K562 (cell line): ENCODE measurements around the gene TMEM120B. TPM values are rescaled to one million over a fixed set of nuclear protein-coding genes. Genes with fewer than 3 reads are reported as not detected.
A peak's percentile ranks its signal among the peaks of the same experiment; 100 is the strongest.

Experiments
- ARID3A ChIP-seq: IDR thresholded peaks from 2 replicates; pipeline ENCODE4 v1.6.1; 2012; ENCODE audit warnings: low read depth, low read length, improper control_type of control experiment, borderline replicate concordance
- ATF6 ChIP-seq: sonication (generic); formaldehyde crosslinking; IDR thresholded peaks from 2 replicates; pipeline ENCODE4 v1.4.0; 2020; ENCODE audit warnings: mild to moderate bottlenecking, missing genetic modification reagents
- ETV1 ChIP-seq: fragments of 450-650 bp; conservative IDR thresholded peaks from 2 replicates; pipeline ENCODE4 v1.6.1; 2016; ENCODE audit warnings: missing genetic modification characterization, control low read depth, low read depth, missing compliant biosample characterization
- ETV5 ChIP-seq: sonication (generic); formaldehyde crosslinking; IDR thresholded peaks from 2 replicates; pipeline ENCODE4 v1.4.0; 2020; ENCODE audit warnings: low read depth, mild to moderate bottlenecking, missing genetic modification reagents
- HNRNPH1 ChIP-seq: fragments of 200-400 bp; formaldehyde crosslinking; optimal IDR thresholded peaks from 2 replicates; pipeline ENCODE3; 2017; ENCODE audit warnings: low read depth, mild to moderate bottlenecking, low read length, moderate library complexity
- ID3 ChIP-seq, 2 experiments: fragments of 250-450 bp in 1 of 2; fragments of 450-650 bp in 1 of 2; sonication (Bioruptor Pico) in 1 of 2; IDR thresholded peaks; 2 replicates each; pipeline versions ENCODE4 v1.6.1 to v1.8.0; 2016 to 2021; ENCODE audit warnings: mild to moderate bottlenecking in 2 of 2, moderate library complexity in 2 of 2, missing compliant biosample characterization in 1 of 2, missing genetic modification characterization in 1 of 2
- JUN ChIP-seq, 2 experiments: sonication (generic) in 1 of 2; formaldehyde crosslinking in 1 of 2; IDR thresholded peaks; 2 replicates each; pipeline versions ENCODE4 v1.6.1 to v1.8.0; 2012 to 2022; ENCODE audit warnings: borderline replicate concordance in 2 of 2, mild to moderate bottlenecking in 2 of 2, improper control_type of control experiment in 1 of 2, low read depth in 1 of 2, low read length in 1 of 2, missing genetic modification reagents in 1 of 2
- KAT2B ChIP-seq: IDR thresholded peaks from one replicate; pipeline ENCODE4 v1.6.1; 2012; ENCODE audit warnings: low read depth, mild to moderate bottlenecking, control low read depth, inconsistent platforms, low read length, moderate library complexity
- L3MBTL2 ChIP-seq: fragments of 450-650 bp; IDR thresholded peaks from 2 replicates; pipeline ENCODE4 v1.6.1; 2016; ENCODE audit warnings: mild to moderate bottlenecking, moderate library complexity
- MTA3 ChIP-seq: fragments of 450-650 bp; formaldehyde crosslinking; IDR thresholded peaks from 2 replicates; pipeline ENCODE4 v1.6.1; 2017; ENCODE audit warnings: mild to moderate bottlenecking, borderline replicate concordance
- NCOA1 ChIP-seq: fragments of 450-650 bp; IDR thresholded peaks from 2 replicates; pipeline ENCODE4 v1.6.1; 2016; ENCODE audit warnings: low read depth
- NRF1 ChIP-seq, 2 experiments: fragments of 450-650 bp; IDR thresholded peaks in 1 of 2; conservative IDR thresholded peaks in 1 of 2; 2 replicates each; pipeline ENCODE4 v1.6.1; 2014; ENCODE audit warnings: mild to moderate bottlenecking in 2 of 2
- VEZF1 ChIP-seq: fragments of 200-800 bp; sonication (Bioruptor generic); IDR thresholded peaks from 2 replicates; pipeline ENCODE4 v1.6.1; 2017; ENCODE audit warnings: missing genetic modification characterization, missing compliant biosample characterization
- ZBTB49 ChIP-seq: sonication (generic); formaldehyde crosslinking; IDR thresholded peaks from 2 replicates; pipeline ENCODE4 v1.8.0; 2022; ENCODE audit warnings: missing genetic modification reagents, mild to moderate bottlenecking, borderline replicate concordance
- ZC3H8 ChIP-seq: fragments of 450-650 bp; IDR thresholded peaks from 2 replicates; pipeline ENCODE4 v1.6.1; 2017
- ZNF124 ChIP-seq: sonication (generic); formaldehyde crosslinking; IDR thresholded peaks from 2 replicates; pipeline ENCODE4 v1.8.1; 2022; ENCODE audit warnings: missing genetic modification reagents
- ZNF133 ChIP-seq: fragments of 250-450 bp; sonication (Bioruptor Pico); IDR thresholded peaks from 2 replicates; pipeline ENCODE4 v1.4.0; 2020; ENCODE audit warnings: mild to moderate bottlenecking
- ZNF212 ChIP-seq: fragments of 450-650 bp; formaldehyde crosslinking; IDR thresholded peaks from 2 replicates; pipeline ENCODE4 v1.4.0; 2020; ENCODE audit warnings: mild to moderate bottlenecking
- polyA plus RNA-seq, 8 experiments: library from polyadenylated mRNA; depleted of rRNA in 4 of 8; stranded (reverse) in 5 of 8; unstranded in 3 of 8; fragments of >200 nt; fragmentation: Nextera tagmentation in 2 of 8; fragmentation: Illumina TruSeq in 1 of 8; extraction: Ambion mirVana in 2 of 8; extraction: Trizol in 1 of 8; gene quantifications; 2 replicates each; pipeline versions ENCODE4 v1.2.1 to v1.2.3, GENCODE V29; 2011 to 2014; ENCODE audit warnings: inconsistent platforms in 1 of 8, missing spikeins in 1 of 8
- total RNA-seq, 7 experiments: library from RNA; depleted of rRNA in 6 of 7; stranded (reverse); fragments of >200 nt in 6 of 7; fragmentation: Illumina TruSeq in 2 of 7; extraction: Trizol in 2 of 7; gene quantifications; 2 replicates each; pipeline versions ENCODE4 v1.2.1 to v1.2.3, GENCODE V29; 2011 to 2021; ENCODE audit warnings: low replicate concordance in 1 of 7

Gene TMEM120B
- total and polyA plus RNA-seq, 9 of the 15 experiments (the other 6 are each of a cell fraction or from before 2014, with no cell fraction given): 1.7 to 18.6 (median 7.4) TPM

GRCh38 chr12:121712461-121713256 lies at the start of gene TMEM120B (continued):
- TF ChIP-seq ATF6 (CRISPR knock-in tag) (0 out of 2 replicates have a peak, but pooled peaks have one; percentile 31), ETV1 (tag) (no peak), ZC3H8 (no peak), ETV5 (CRISPR knock-in tag) (peak; percentile 47; the same call in 1 of the 2 replicates), MTA3 (0 out of 2 replicates have a peak, but pooled peaks have one; percentile 11), VEZF1 (CRISPR knock-in tag) (peak; percentile 67), ZBTB49 (CRISPR knock-in tag) (no peak), ZNF124 (no peak), ID3 (CRISPR knock-in tag; IDR thresholded peaks at IDR 0.05) (no peak), ID3 (tag; IDR thresholded peaks at IDR 0.05) (0 out of 2 replicates have a peak, but pooled peaks have one; percentile 16), KAT2B (no peak), ZNF212 (CRISPR knock-in tag) (no peak), NCOA1 (no peak), HNRNPH1 (no peak), JUN (IDR thresholded peaks at IDR 0.05; ENCODE audit: borderline replicate concordance, low read depth, low read length) (no peak), JUN (CRISPR knock-in tag; IDR thresholded peaks at IDR 0.05; ENCODE audit: borderline replicate concordance) (no peak), L3MBTL2 (peak; percentile 40; the same call in 1 of the 2 replicates), ZNF133 (CRISPR knock-in tag) (no peak), ARID3A (no peak), NRF1 (conservative IDR thresholded peaks at IDR 0.05 in 1 of 2, IDR thresholded peaks at IDR 0.05 in 1 of 2) (peak; percentile 89 to 92)
